Measurements from ENCODE around the gene GOLM1.

DNA sequence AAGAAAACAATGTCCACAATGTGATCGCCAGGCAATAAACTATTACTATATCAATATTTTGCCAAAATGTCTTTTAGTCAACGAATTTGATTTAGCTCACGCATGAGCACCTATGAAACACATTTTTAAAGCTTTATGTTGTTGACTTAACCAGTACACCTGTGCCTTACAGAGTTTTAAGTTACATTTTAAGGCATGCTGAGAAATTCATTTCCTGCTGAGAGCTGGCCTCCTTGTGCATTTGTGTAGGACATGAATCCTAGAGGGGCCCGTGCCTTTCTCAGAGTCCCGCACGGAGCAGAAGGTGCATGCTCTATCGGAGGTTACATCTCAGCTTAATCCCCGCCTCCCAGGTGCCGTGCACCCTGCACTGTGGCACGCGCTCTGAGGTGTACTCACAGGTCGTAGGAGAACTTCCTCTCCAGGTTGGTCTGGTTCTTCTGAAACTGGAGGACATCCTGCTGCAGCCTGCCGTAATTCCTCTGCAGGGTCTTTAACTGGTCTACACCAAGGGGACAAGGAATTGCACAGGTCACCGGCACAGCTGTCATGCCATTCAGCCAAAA, 53.2 kb downstream of the GOLM1 start:
- TF ChIP-seq, protein P1, sequence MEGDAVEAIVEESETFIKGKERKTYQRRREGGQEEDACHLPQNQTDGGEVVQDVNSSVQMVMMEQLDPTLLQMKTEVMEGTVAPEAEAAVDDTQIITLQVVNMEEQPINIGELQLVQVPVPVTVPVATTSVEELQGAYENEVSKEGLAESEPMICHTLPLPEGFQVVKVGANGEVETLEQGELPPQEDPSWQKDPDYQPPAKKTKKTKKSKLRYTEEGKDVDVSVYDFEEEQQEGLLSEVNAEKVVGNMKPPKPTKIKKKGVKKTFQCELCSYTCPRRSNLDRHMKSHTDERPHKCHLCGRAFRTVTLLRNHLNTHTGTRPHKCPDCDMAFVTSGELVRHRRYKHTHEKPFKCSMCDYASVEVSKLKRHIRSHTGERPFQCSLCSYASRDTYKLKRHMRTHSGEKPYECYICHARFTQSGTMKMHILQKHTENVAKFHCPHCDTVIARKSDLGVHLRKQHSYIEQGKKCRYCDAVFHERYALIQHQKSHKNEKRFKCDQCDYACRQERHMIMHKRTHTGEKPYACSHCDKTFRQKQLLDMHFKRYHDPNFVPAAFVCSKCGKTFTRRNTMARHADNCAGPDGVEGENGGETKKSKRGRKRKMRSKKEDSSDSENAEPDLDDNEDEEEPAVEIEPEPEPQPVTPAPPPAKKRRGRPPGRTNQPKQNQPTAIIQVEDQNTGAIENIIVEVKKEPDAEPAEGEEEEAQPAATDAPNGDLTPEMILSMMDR (IDR thresholded peaks at IDR 0.05): no peak
- TF ChIP-seq EZH2 (IDR thresholded peaks at IDR 0.05; ENCODE audit: borderline replicate concordance, insufficient read depth, low read depth, low read length, poor library complexity, severe bottlenecking): no peak
